ENCODE measurements around the gene MTAP. TPM values are rescaled to one million over a fixed set of nuclear protein-coding genes. Genes with fewer than 3 reads are reported as not detected.

The MTAP gene
- total RNA-seq, 4 donors from 2014 or later: 13.3 to 40.3 (median 27.3) TPM

DNA sequence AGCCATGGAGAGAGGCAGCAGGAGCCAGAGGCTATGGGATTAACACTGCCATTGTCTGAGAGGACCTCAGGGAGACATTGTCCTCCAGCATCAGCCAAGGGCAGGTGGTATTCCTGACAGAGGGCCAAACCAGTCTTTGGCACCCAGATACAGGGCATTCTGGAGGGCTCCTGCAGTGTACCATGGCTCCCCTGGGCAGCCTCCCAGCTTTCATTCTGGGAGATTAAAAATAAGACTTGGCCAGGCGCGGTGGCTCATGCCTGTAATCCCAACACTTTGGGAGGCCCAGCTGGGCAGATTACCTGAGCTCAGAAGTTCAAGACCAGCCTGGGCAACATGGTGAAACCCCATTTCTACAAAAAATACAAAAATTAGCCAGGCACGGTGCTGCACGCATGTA, 4.2 kb downstream of the MTAP start:
- peaks cover 0 to 22% (median 3%) of the 10 kb centered on the region in 4 donors for H3K4me1 ChIP-seq
- no peak overlapping the region for H3K4me3 ChIP-seq
- H3K27me3 ChIP-seq: no peaks in the 10 kb centered on the region
- no peak for DNase-seq
- no peaks in the 10 kb centered on the region for H3K9me3 ChIP-seq
- no peak for TF ChIP-seq POLR2A (IDR thresholded peaks at IDR 0.05)
- TF ChIP-seq, protein P1, sequence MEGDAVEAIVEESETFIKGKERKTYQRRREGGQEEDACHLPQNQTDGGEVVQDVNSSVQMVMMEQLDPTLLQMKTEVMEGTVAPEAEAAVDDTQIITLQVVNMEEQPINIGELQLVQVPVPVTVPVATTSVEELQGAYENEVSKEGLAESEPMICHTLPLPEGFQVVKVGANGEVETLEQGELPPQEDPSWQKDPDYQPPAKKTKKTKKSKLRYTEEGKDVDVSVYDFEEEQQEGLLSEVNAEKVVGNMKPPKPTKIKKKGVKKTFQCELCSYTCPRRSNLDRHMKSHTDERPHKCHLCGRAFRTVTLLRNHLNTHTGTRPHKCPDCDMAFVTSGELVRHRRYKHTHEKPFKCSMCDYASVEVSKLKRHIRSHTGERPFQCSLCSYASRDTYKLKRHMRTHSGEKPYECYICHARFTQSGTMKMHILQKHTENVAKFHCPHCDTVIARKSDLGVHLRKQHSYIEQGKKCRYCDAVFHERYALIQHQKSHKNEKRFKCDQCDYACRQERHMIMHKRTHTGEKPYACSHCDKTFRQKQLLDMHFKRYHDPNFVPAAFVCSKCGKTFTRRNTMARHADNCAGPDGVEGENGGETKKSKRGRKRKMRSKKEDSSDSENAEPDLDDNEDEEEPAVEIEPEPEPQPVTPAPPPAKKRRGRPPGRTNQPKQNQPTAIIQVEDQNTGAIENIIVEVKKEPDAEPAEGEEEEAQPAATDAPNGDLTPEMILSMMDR (IDR thresholded peaks at IDR 0.05): no peak
- H3K36me3 ChIP-seq: peaks cover 0 to 9% (median 0%) of the 10 kb centered on the region in 3 donors
- no peak overlapping the region for H3K27ac ChIP-seq

DNA sequence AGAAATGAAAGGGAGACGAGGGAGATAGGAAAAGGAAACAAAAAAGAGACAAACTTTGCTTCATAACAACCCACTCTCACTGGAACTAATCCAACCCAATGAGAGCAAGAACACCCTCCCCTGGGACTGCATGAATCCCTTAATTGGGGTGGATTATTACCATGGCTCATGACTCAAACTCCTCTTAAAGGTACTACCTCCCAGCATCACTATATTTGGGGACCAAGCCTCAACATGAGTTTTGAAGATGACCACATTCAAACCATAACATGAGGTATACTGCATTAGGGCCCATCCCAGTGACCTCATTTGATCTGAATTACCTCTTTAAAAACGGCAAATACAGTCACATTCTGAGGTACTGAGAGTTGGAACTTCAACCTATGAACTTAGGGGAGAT, 8.0 kb downstream of the MTAP start:
- no peak overlapping the region for H3K4me3 ChIP-seq
- no peaks in the 10 kb centered on the region for H3K27me3 ChIP-seq
- no peak for DNase-seq
- H3K27ac ChIP-seq: no peak overlapping the region
- no peaks in the 10 kb centered on the region for H3K9me3 ChIP-seq
- no peak for TF ChIP-seq POLR2A (IDR thresholded peaks at IDR 0.05)
- TF ChIP-seq, protein P1 (IDR thresholded peaks at IDR 0.05): no peak
- H3K36me3 ChIP-seq: peaks cover 0 to 9% (median 0%) of the 10 kb centered on the region in 3 donors
- H3K4me1 ChIP-seq: peaks cover 0 to 8% (median 2%) of the 10 kb centered on the region in 4 donors

DNA sequence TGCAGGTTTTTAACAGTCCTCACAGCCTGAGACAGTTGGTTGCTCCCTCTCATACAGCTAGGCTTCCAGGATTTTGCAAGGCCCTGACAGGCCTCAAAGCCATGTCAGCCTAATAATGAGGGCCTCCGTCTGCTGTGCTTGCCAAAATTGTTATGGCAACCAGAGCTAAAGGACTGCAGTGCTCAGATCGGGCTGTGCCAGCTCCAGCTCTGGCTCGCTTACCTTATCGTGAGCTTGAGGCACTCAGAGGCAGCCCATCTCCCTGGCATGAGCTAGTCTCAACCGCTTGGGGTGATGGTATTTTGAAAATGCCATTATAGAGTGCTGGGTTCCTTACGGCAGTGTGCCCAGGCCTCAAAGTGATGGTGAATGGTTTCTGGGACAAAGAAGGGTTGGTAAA, 8.4 kb downstream of the MTAP start:
- peaks cover 0 to 8% (median 2%) of the 10 kb centered on the region in 4 donors for H3K4me1 ChIP-seq
- H3K4me3 ChIP-seq: no peak overlapping the region
- H3K36me3 ChIP-seq: peaks cover 0 to 13% (median 0%) of the 10 kb centered on the region in 3 donors
- H3K27me3 ChIP-seq: no peaks in the 10 kb centered on the region
- no peak for TF ChIP-seq POLR2A (IDR thresholded peaks at IDR 0.05)
- TF ChIP-seq, protein P1 (IDR thresholded peaks at IDR 0.05): no peak
- DNase-seq: no peak
- no peaks in the 10 kb centered on the region for H3K9me3 ChIP-seq
- no peak overlapping the region for H3K27ac ChIP-seq

DNA sequence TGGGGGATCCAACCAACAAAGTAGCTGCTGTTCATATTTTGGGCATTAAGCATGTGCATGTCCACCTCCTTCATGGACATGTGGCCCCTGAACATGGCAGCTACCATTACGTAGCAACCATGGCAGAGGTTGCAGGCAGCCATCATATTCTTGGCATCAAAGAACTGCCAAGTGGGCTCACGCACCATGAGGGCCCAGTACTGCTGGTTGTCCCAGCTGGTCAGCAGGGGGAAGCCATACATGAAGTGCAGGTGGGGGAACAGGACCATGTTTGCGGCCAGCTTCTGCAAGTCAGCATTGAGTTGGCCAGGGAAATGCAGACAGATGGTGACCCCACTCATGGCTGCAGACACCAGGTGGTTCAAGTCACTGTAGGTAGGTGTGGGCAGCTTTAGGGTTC, 9.5 kb downstream of the MTAP start:
- Histone ChIP-seq H3K4me1 (peaks cover 0 to 8% (median 2%) of the 10 kb centered on the region in 4 donors), H3K27ac (no peak overlapping the region), H3K27me3 (no peaks in the 10 kb centered on the region), H3K36me3 (peaks cover 0 to 22% (median 0%) of the 10 kb centered on the region in 3 donors), H3K4me3 (no peak overlapping the region), H3K9me3 (no peaks in the 10 kb centered on the region)
- TF ChIP-seq, protein P1 (IDR thresholded peaks at IDR 0.05): no peak
- TF ChIP-seq POLR2A (IDR thresholded peaks at IDR 0.05): no peak
- DNase-seq: no peak

DNA sequence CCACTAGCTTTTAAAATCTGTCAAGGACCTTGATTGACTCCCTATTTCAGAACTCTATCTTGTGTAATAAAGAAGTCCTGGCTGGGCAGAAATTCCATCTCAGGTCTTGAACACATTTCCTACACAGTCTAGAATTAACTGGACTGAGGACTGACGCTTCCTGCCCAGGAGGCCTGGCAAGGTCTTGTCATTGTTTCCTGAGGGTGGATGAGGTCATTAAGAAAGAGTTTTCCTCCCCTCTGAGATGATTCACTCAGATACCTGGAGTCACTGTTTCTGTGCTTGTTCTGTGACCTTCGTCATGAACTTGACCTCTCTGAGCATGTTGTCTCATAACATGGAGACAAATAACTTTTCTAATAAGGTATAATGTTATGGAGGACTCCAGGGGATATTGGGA, 10.0 kb downstream of the MTAP start:
- H3K27me3 ChIP-seq: no peaks in the 10 kb centered on the region
- H3K4me1 ChIP-seq: peaks cover 0 to 8% (median 2%) of the 10 kb centered on the region in 4 donors
- H3K9me3 ChIP-seq: no peaks in the 10 kb centered on the region
- no peak overlapping the region for H3K27ac ChIP-seq
- no peak for DNase-seq
- TF ChIP-seq POLR2A (IDR thresholded peaks at IDR 0.05): no peak
- TF ChIP-seq, protein P1 (IDR thresholded peaks at IDR 0.05): no peak
- peaks cover 0 to 27% (median 0%) of the 10 kb centered on the region in 3 donors for H3K36me3 ChIP-seq
- no peak overlapping the region for H3K4me3 ChIP-seq
